Activated CD4-positive, alpha-beta T cell treated with anti-CD3 and anti-CD28 coated beads, Interleukin-2, amount 10 ng/mL, durations not matched to agents 7 days and 5 days (primary cell): ENCODE data around the gene GPC2. TPM values are rescaled to one million over a fixed set of nuclear protein-coding genes. Genes with fewer than 3 reads are reported as not detected.
"Not testable (repeated sequence)": the region's sequence is repeated elsewhere in the genome, so short reads cannot be mapped to it uniquely, and the experiment has no call there.

Experiments used
- CTCF ChIA-PET: fragments of 350-600 bp; sonication (Branson Sonifier 250); formaldehyde crosslinking; loops from one replicate; lab custom pipeline; 2021; ENCODE audit warnings: antibody characterized with exemption; lab: Charles Lee
- POLR2A ChIA-PET: fragments of 350-600 bp; sonication (Branson Sonifier 250); formaldehyde crosslinking; loops from one replicate; lab custom pipeline; 2021; ENCODE audit warnings: antibody characterized with exemption; lab: Charles Lee
- DNase-seq: peaks from one replicate; pipeline ENCODE4 v3.0.0-alpha.2; 2020
- H3K27ac Mint-ChIP-seq: one replicate; pipeline ENCODE4 v1.8.0; 2021; ENCODE audit warnings: mild to moderate bottlenecking, moderate library complexity, mixed read lengths
- H3K27me3 Mint-ChIP-seq: one replicate; pipeline ENCODE4 v1.8.0; 2021; ENCODE audit warnings: mixed read lengths
- H3K36me3 Mint-ChIP-seq: one replicate; pipeline ENCODE4 v1.8.0; 2021; ENCODE audit warnings: low read depth, mixed read lengths
- H3K4me1 Mint-ChIP-seq: one replicate; pipeline ENCODE4 v1.8.0; 2021; ENCODE audit warnings: mixed read lengths
- H3K4me3 Mint-ChIP-seq: one replicate; pipeline ENCODE4 v1.8.0; 2021; ENCODE audit warnings: mild to moderate bottlenecking, moderate library complexity, mixed read lengths
- H3K9me3 Mint-ChIP-seq: one replicate; pipeline ENCODE4 v1.8.0; 2021; ENCODE audit warnings: mixed read lengths
- total RNA-seq, 2 experiments: library from RNA; stranded (reverse); gene quantifications; one replicate each; pipeline ENCODE4 v1.2.3, GENCODE V29; 2021

The GPC2 gene
- total RNA-seq, 2 experiments from 2014 or later: 13.9 to 20.9 TPM

GRCh38 chr7:100154651-100155491, 22.3 kb downstream of the GPC2 start:
- ChIA-PET POLR2A (no interaction called here), CTCF (interaction anchor here (1.0 to 1.9 kb wide), 3 partner anchors 11 to 63 kb away, joined by 3 to 4 read pairs (median 3); no protein-coding TSS in a partner anchor)
- peaks cover 55% of the 10 kb centered on the region for H3K36me3 Mint-ChIP-seq
- H3K4me1 Mint-ChIP-seq: peaks cover 72% of the 10 kb centered on the region
- no peaks in the 10 kb centered on the region for H3K9me3 Mint-ChIP-seq
- no peak for DNase-seq
- no peak overlapping the region for H3K27ac Mint-ChIP-seq
- H3K27me3 Mint-ChIP-seq: no peaks in the 10 kb centered on the region
- H3K4me3 Mint-ChIP-seq: no peak overlapping the region

- Mint-ChIP-seq H3K4me3 (no peak overlapping the region), H3K4me1 (peaks cover 66% of the 10 kb centered on the region), H3K9me3 (no peaks in the 10 kb centered on the region), H3K36me3 (peaks cover 53% of the 10 kb centered on the region), H3K27ac (no peak overlapping the region), H3K27me3 (no peaks in the 10 kb centered on the region)
- ChIA-PET POLR2A (no interaction called here), CTCF (interaction anchor here (1.0 to 1.9 kb wide), 2 partner anchors 12 to 21 kb away, joined by 3 to 4 read pairs; no protein-coding TSS in a partner anchor)
- DNase-seq: no peak
These were observed 23.3 kb downstream of the GPC2 start for GRCh38 chr7:100153708-100154535.

- H3K27ac Mint-ChIP-seq: no peak overlapping the region
- no peak for DNase-seq
- H3K36me3 Mint-ChIP-seq: peaks cover 55% of the 10 kb centered on the region
- H3K4me3 Mint-ChIP-seq: no peak overlapping the region
- peaks cover 71% of the 10 kb centered on the region for H3K4me1 Mint-ChIP-seq
- ChIA-PET POLR2A (no interaction called here), CTCF (interaction anchor here (1.9 kb wide), 1 partner anchor 20 kb away, joined by 4 read pairs; no protein-coding TSS in a partner anchor)
- no peaks in the 10 kb centered on the region for H3K27me3 Mint-ChIP-seq
- no peaks in the 10 kb centered on the region for H3K9me3 Mint-ChIP-seq
These were observed 24.1 kb downstream of the GPC2 start for GRCh38 chr7:100152937-100153666.

- POLR2A ChIA-PET: no interaction called here
These were observed 24.8 kb downstream of the GPC2 start for GRCh38 chr7:100152404-100152803.

GRCh38 chr7:100148559-100149328, 28.4 kb downstream of the GPC2 start, which contains the start of gene LAMTOR4:
Gene LAMTOR4, plus strand, starts transcription at chr7:100148918. Its CDS starts 55 bp downstream, at chr7:100148973.
- Mint-ChIP-seq H3K4me1 (peaks cover 42% of the 10 kb centered on the region), H3K9me3 (no peaks in the 10 kb centered on the region), H3K4me3 (peak within 1 kb of the TSS; percentile 97), H3K27ac (peak within 1 kb of the TSS; percentile 88), H3K36me3 (peaks cover 25% of the 10 kb centered on the region), H3K27me3 (no peaks in the 10 kb centered on the region)
- CTCF ChIA-PET: interaction anchor here (0.6 to 3.5 kb wide), 8 partner anchors 10 to 280 kb away, joined by 3 to 17 read pairs (median 4); partner anchors contain the start of genes MEPCE and ZCWPW1
- POLR2A ChIA-PET: interaction anchor here (0.9 to 1.0 kb wide), 3 partner anchors 15 to 25 kb away, joined by 3 to 4 read pairs (median 3); no protein-coding TSS in a partner anchor
- peak; percentile 100 for DNase-seq

More at GRCh38 chr7:100152404-100152803, 24.8 kb downstream of the GPC2 start:
- no peak for DNase-seq
- Mint-ChIP-seq H3K36me3 (peaks cover 51% of the 10 kb centered on the region), H3K9me3 (no peaks in the 10 kb centered on the region), H3K27ac (peak overlapping the region; percentile 43), H3K27me3 (no peaks in the 10 kb centered on the region), H3K4me3 (no peak overlapping the region), H3K4me1 (peaks cover 70% of the 10 kb centered on the region)
- CTCF ChIA-PET: interaction anchor here (0.6 kb wide), 1 partner anchor 920 kb away, joined by 3 read pairs; no protein-coding TSS in a partner anchor

GRCh38 chr7:100148225-100148558, 29.0 kb downstream of the GPC2 start:
- CTCF ChIA-PET: interaction anchor here (0.6 to 3.5 kb wide), 8 partner anchors 9 to 281 kb away, joined by 3 to 17 read pairs (median 4); partner anchors contain the start of genes MBLAC1, MEPCE and ZCWPW1
- peak overlapping the region; percentile 88 for H3K27ac Mint-ChIP-seq
- POLR2A ChIA-PET: interaction anchor here (0.9 to 1.0 kb wide), 3 partner anchors 14 to 25 kb away, joined by 3 to 4 read pairs (median 3); no protein-coding TSS in a partner anchor
- H3K36me3 Mint-ChIP-seq: peaks cover 22% of the 10 kb centered on the region
- H3K9me3 Mint-ChIP-seq: no peaks in the 10 kb centered on the region
- H3K4me1 Mint-ChIP-seq: peaks cover 36% of the 10 kb centered on the region
- DNase-seq: no peak
- peak overlapping the region; percentile 97 for H3K4me3 Mint-ChIP-seq
- no peaks in the 10 kb centered on the region for H3K27me3 Mint-ChIP-seq

GRCh38 chr7:100147278-100147677, 29.9 kb downstream of the GPC2 start:
- Mint-ChIP-seq H3K9me3 (no peaks in the 10 kb centered on the region), H3K4me1 (peaks cover 30% of the 10 kb centered on the region), H3K4me3 (no peak overlapping the region), H3K27ac (no peak overlapping the region), H3K36me3 (peaks cover 18% of the 10 kb centered on the region), H3K27me3 (no peaks in the 10 kb centered on the region)
- CTCF ChIA-PET: interaction anchor here (1.1 to 3.5 kb wide), 3 partner anchors 11 to 17 kb away, joined by 4 to 17 read pairs (median 9); no protein-coding TSS in a partner anchor
- POLR2A ChIA-PET: no interaction called here
- no peak for DNase-seq

GRCh38 chr7:100146350-100146749, 30.8 kb downstream of the GPC2 start:
- not testable (repeated sequence) for H3K27me3 Mint-ChIP-seq, H3K9me3 Mint-ChIP-seq, H3K27ac Mint-ChIP-seq, DNase-seq, H3K4me3 Mint-ChIP-seq
- Mint-ChIP-seq H3K36me3 (peaks cover 12% of the 10 kb centered on the region), H3K4me1 (peaks cover 25% of the 10 kb centered on the region)
- ChIA-PET POLR2A (interaction anchor here (0.7 kb wide), 1 partner anchor 11 kb away, joined by 3 read pairs; no protein-coding TSS in a partner anchor), CTCF (interaction anchor here (1.1 to 3.5 kb wide), 3 partner anchors 12 to 15 kb away, joined by 4 to 17 read pairs (median 10); no protein-coding TSS in a partner anchor)

GRCh38 chr7:100142461-100142860, 34.7 kb downstream of the GPC2 start:
- no peaks in the 10 kb centered on the region for H3K27me3 Mint-ChIP-seq
- DNase-seq: no peak
- POLR2A ChIA-PET: no interaction called here
- no peaks in the 10 kb centered on the region for H3K36me3 Mint-ChIP-seq
- no peak overlapping the region for H3K27ac Mint-ChIP-seq
- H3K9me3 Mint-ChIP-seq: no peaks in the 10 kb centered on the region
- no peak overlapping the region for H3K4me3 Mint-ChIP-seq
- H3K4me1 Mint-ChIP-seq: peaks cover 16% of the 10 kb centered on the region
- CTCF ChIA-PET: interaction anchor here (1.0 to 3.0 kb wide), 3 partner anchors 10 to 22 kb away, joined by 3 to 15 read pairs (median 5); no protein-coding TSS in a partner anchor

GRCh38 chr7:100141555-100141949, 35.6 kb downstream of the GPC2 start:
- Mint-ChIP-seq H3K4me1 (peaks cover 16% of the 10 kb centered on the region), H3K36me3 (no peaks in the 10 kb centered on the region), H3K27ac (no peak overlapping the region), H3K27me3 (no peaks in the 10 kb centered on the region), H3K9me3 (no peaks in the 10 kb centered on the region), H3K4me3 (no peak overlapping the region)
- ChIA-PET CTCF (interaction anchor here (0.8 to 3.0 kb wide), 5 partner anchors 9 to 23 kb away, joined by 3 to 15 read pairs (median 5); no protein-coding TSS in a partner anchor), POLR2A (no interaction called here)
- no peak for DNase-seq
